ENCODE measurements around the gene WNT7B. TPM values are rescaled to one million over a fixed set of nuclear protein-coding genes. Genes with fewer than 3 reads are reported as not detected.

The WNT7B gene
- total RNA-seq, 1 experiment from 2014 or later = 66.9 TPM

GRCh38 chr22:45915841-45916240 is 61.1 kb downstream of the WNT7B start:
- no TSS peak for BruUV-seq (replicated peaks)
- POLR2A ChIA-PET (ENCODE audit: unreplicated experiment) = no interaction called here
- intact Hi-C loops (cut with micrococcal nuclease; ENCODE audit: unreplicated experiment) = loop anchor here (5.0 kb wide), 2 partner anchors 139 to 229 kb away; no protein-coding TSS in a partner anchor

GRCh38 chr22:45915151-45915550 is 61.8 kb downstream of the WNT7B start:
- H2AFZ ChIP-seq = no peak overlapping the region
- H3K27me3 ChIP-seq (ENCODE audit: insufficient read depth, low read depth) = no peaks in the 10 kb centered on the region
- DNase-seq = no peak
- no peaks in the 10 kb centered on the region for H3K9me2 ChIP-seq (ENCODE audit: insufficient read depth)
- 0 out of 2 replicates have a peak, but pooled peaks cover 8% of the 10 kb centered on the region for H3K9me3 ChIP-seq (ENCODE audit: insufficient read depth, low read depth)
- no peaks in the 10 kb centered on the region for H3K79me2 ChIP-seq (ENCODE audit: low read depth)
- H3K4me2 ChIP-seq = no peak overlapping the region
- intact Hi-C loops (cut with micrococcal nuclease; ENCODE audit: unreplicated experiment) = loop anchor here (5.0 kb wide), 2 partner anchors 138 to 228 kb away; no protein-coding TSS in a partner anchor
- BruUV-seq (replicated peaks) = no TSS peak
- no peaks in the 10 kb centered on the region for H4K20me1 ChIP-seq (ENCODE audit: insufficient read depth)
- POLR2A ChIA-PET (ENCODE audit: unreplicated experiment) = no interaction called here
- no peak for TF ChIP-seq EZH2 (IDR thresholded peaks at IDR 0.05; ENCODE audit: low read depth)
- no peak for TF ChIP-seq CTCF (conservative IDR thresholded peaks at IDR 0.05)
- CTCF ChIA-PET = no interaction called here
- H3K4me1 ChIP-seq (replicated peaks; ENCODE audit: insufficient read depth) = peaks cover 87% of the 10 kb centered on the region
- no peak overlapping the region for H3K27ac ChIP-seq
- H3F3A ChIP-seq (ENCODE audit: insufficient read depth, low read depth) = peaks cover 56% of the 10 kb centered on the region
- H3K36me3 ChIP-seq (ENCODE audit: low read depth) = no peaks in the 10 kb centered on the region
- H3K4me3 ChIP-seq = no peak overlapping the region

More at GRCh38 chr22:45915841-45916240, 61.1 kb downstream of the WNT7B start:
- CTCF ChIA-PET = no interaction called here
- no peak overlapping the region for H3K4me3 ChIP-seq
- no peaks in the 10 kb centered on the region for H3K79me2 ChIP-seq (ENCODE audit: low read depth)
- H2AFZ ChIP-seq = no peak overlapping the region
- 0 out of 2 replicates have a peak, but pooled peaks cover 8% of the 10 kb centered on the region for H3K9me3 ChIP-seq (ENCODE audit: insufficient read depth, low read depth)
- no peaks in the 10 kb centered on the region for H3K36me3 ChIP-seq (ENCODE audit: low read depth)
- DNase-seq = no peak
- no peaks in the 10 kb centered on the region for H4K20me1 ChIP-seq (ENCODE audit: insufficient read depth)
- no peak for TF ChIP-seq EZH2 (IDR thresholded peaks at IDR 0.05; ENCODE audit: low read depth)
- no peak for TF ChIP-seq CTCF (conservative IDR thresholded peaks at IDR 0.05)
- peaks cover 58% of the 10 kb centered on the region for H3F3A ChIP-seq (ENCODE audit: insufficient read depth, low read depth)
- no peaks in the 10 kb centered on the region for H3K27me3 ChIP-seq (ENCODE audit: insufficient read depth, low read depth)
- no peaks in the 10 kb centered on the region for H3K9me2 ChIP-seq (ENCODE audit: insufficient read depth)
- no peak overlapping the region for H3K27ac ChIP-seq
- H3K4me2 ChIP-seq = no peak overlapping the region
- peaks cover 90% of the 10 kb centered on the region for H3K4me1 ChIP-seq (replicated peaks; ENCODE audit: insufficient read depth)

- H3K4me3 ChIP-seq = no peak overlapping the region
- CTCF ChIA-PET = no interaction called here
- 0 out of 2 replicates have a peak, but pooled peaks cover 8% of the 10 kb centered on the region for H3K9me3 ChIP-seq (ENCODE audit: insufficient read depth, low read depth)
- no TSS peak for BruUV-seq (replicated peaks)
- no peaks in the 10 kb centered on the region for H3K9me2 ChIP-seq (ENCODE audit: insufficient read depth)
- no peaks in the 10 kb centered on the region for H4K20me1 ChIP-seq (ENCODE audit: insufficient read depth)
- peaks cover 79% of the 10 kb centered on the region for H3K4me1 ChIP-seq (replicated peaks; ENCODE audit: insufficient read depth)
- TF ChIP-seq CTCF (conservative IDR thresholded peaks at IDR 0.05) (no peak), EZH2 (IDR thresholded peaks at IDR 0.05; ENCODE audit: low read depth) (no peak)
- H3K79me2 ChIP-seq (ENCODE audit: low read depth) = no peaks in the 10 kb centered on the region
- no peaks in the 10 kb centered on the region for H3K27me3 ChIP-seq (ENCODE audit: insufficient read depth, low read depth)
- intact Hi-C loops (cut with micrococcal nuclease; ENCODE audit: unreplicated experiment) = no loop called here
- DNase-seq = no peak
- peaks cover 47% of the 10 kb centered on the region for H3F3A ChIP-seq (ENCODE audit: insufficient read depth, low read depth)
- no peak overlapping the region for H3K27ac ChIP-seq
- no peak overlapping the region for H2AFZ ChIP-seq
- no peaks in the 10 kb centered on the region for H3K36me3 ChIP-seq (ENCODE audit: low read depth)
- POLR2A ChIA-PET (ENCODE audit: unreplicated experiment) = no interaction called here
- H3K4me2 ChIP-seq = no peak overlapping the region
Measured at GRCh38 chr22:45914309-45914708, 62.7 kb downstream of the WNT7B start.

All from PC-9 (cell line).